Erythroblast (primary cell): ENCODE measurements around the gene DOCK8.

ENCODE experiments used
- DNase-seq, 2 experiments: peaks; one replicate each; lab custom pipeline; 2025; lab: John Stamatoyannopoulos, UW
- GATA1 ChIP-seq: IDR thresholded peaks from 2 replicates; pipeline ENCODE4 v1.6.1; 2011; ENCODE audit warnings: low read depth, mild to moderate bottlenecking, control low read depth, low read length, moderate library complexity
- POLR2A ChIP-seq: IDR thresholded peaks from 2 replicates; pipeline ENCODE4 v1.6.1; 2011; ENCODE audit warnings: mild to moderate bottlenecking, low read length

Gene DOCK8

GRCh38 chr9:505741-506059, 291.0 kb downstream of the DOCK8 start:
- TF ChIP-seq GATA1 (no peak), POLR2A (no peak)
- DNase-seq = no peak

GRCh38 chr9:506281-506680, 291.6 kb downstream of the DOCK8 start:
- TF ChIP-seq POLR2A = no peak
- TF ChIP-seq GATA1 = no peak
- DNase-seq = no peak

- TF ChIP-seq GATA1 = no peak
- TF ChIP-seq POLR2A = no peak
- DNase-seq = no peak
Observed at GRCh38 chr9:511861-512260, 297.2 kb downstream of the DOCK8 start.

GRCh38 chr9:512555-513272, 298.0 kb downstream of the DOCK8 start:
- DNase-seq = no peak
- TF ChIP-seq GATA1 (no peak), POLR2A (no peak)
